OCI-LY3 (cell line): ENCODE data around the gene PRKAA1.

ENCODE experiments used
- CTCF ChIP-seq: fragments of 200-600, 300-600 bp; sonication (generic); IDR thresholded peaks from 2 replicates; pipeline ENCODE4 v1.5.1; 2014; ENCODE audit warnings: antibody characterized with exemption, low read length, low read depth
- EZH2phosphoT487 ChIP-seq: fragments of 200-600 bp; shearing (Covaris generic); IDR thresholded peaks from 2 replicates; pipeline ENCODE4 v1.6.1; 2018; ENCODE audit warnings: antibody characterized with exemption, mixed run types, low read depth

- TF ChIP-seq EZH2phosphoT487 (no peak), CTCF (peak; percentile 62)
Measured at GRCh38 chr5:40755093-40755406, 43.1 kb downstream of the PRKAA1 start.
